Kidney glomerular epithelial cell (primary cell): ENCODE measurements around the gene LCE2A.

Experiments
- DNase-seq: peaks from one replicate; lab custom pipeline; 2025; lab: John Stamatoyannopoulos, UW

LCE2A gene

DNA sequence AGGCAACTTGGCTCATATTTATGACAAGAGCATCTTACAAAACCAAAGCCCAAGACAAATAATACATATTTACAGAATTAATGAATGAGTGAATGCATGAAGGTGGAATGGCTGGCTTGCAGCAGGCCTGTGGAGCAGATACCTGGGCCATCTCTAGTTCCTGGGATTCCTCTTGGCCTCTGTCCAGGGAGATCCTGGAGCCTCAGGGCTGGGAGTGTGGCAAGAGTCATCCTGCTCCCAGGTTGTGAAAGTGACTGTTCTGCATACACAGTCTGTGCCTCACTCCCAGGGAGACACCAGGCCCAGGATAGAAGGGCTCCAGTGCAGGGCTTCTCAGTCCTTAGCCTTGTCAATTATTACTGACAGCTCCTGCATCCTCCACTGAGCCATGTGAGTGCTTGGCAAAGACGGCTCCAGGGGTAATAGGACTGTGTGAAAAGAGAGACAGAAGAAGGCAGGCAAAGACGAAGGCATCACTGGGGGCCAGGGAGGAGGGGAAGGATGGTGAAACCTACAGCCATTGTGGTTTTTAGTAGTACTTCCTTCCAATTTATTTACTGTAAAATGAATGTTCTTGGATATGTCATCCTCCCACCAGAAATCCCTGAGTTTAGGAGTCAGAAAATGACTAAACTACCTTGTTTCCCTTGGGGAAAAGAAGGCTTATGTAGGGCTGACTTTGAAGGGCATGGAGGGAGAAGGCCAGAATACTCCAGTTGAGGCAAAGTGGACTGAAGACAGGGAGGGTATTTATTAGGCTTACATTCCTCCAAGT is 45.4 kb downstream of the LCE2A start:
- no peak for DNase-seq

DNA sequence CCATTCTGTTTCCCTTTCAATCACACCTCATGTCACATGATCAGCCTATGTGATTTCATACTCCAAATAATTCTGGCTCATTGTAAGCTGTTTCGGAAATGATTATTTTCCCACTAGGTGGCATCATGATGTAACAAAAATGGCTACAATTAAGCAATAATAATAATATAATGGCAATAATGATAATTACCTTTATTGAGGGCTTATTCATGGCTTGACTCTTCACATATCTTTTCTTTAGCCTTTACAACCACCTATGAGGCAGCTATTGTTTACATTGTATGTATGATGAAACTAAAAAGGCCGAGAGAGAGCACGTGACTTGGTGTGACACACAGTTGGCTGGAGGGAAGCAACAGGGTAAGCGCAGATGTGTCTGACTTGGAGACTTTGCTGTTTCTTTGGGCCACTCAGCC is 47.2 kb downstream of the LCE2A start:
- no peak for DNase-seq

DNA sequence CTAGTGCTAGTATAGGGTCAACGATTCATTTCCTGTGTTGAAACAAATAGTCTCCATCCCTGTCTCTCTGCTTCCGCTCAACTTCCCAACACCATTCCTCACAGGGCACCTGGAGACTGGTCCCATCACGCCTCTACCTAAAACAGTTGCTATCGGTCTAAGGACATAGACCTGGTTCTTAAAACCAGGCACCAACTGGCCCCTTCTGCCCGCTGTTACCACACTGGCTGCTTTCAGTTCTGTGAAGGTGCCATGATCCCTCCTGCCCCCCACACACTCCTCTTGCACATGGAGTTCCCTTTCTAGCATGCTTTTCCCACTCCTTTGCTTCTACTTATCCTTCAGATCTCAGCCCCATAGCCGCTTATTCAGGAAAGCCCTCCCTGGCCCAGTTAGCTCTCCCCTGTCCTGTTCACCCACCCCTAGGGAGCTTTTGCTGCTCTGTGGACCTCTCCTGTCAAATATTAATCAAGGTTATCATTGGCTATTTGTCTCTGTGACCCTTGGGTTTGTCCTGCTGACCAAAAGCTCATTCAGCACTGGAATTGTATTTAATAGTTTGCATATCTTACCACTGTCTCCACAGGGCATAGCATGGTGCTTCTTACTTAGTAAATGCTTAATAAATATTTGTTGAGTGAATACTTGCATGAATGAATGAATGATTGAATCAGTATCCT is 47.8 kb downstream of the LCE2A start:
- DNase-seq, result no peak

DNA sequence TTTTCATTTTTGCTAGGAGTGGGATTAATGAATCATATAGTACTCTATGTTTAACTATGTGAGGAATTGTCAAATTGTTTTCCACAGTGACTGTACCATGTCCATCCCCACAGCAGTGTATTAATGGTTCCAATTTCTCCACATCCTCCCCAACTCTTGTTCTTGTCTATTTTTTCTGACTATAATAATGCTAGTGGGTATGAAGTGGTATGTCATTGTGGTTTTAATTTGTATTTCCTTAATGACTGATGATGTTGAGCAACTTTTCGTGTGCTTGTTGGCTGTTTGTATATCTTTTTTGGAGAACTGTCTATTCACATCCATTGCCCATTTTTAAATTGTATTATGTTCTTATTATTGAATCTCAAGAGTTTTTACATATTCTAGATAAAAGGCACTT is 49.7 kb downstream of the LCE2A start:
- no peak for DNase-seq
